ENCODE results near the gene LARP1.

DNA sequence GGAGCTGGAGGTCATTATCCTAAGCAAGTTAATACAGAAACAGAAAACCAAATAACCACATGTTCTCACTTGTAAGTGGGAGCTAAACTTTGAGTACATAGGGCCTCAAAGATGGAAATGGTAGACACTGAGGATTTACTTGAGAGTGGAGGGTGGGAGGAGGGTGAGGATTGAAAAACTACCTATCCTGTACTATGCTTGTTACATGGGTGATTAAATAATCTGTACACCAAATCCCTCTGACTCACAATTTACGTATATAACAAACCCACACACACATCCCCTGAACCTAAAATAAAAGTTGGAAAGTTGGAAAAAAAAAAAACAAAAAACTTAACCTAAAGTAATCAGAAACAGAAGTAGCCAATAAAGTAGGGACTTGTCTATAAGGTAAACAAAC is 48.8 kb upstream of the LARP1 start:
- TF ChIP-seq, protein P1, sequence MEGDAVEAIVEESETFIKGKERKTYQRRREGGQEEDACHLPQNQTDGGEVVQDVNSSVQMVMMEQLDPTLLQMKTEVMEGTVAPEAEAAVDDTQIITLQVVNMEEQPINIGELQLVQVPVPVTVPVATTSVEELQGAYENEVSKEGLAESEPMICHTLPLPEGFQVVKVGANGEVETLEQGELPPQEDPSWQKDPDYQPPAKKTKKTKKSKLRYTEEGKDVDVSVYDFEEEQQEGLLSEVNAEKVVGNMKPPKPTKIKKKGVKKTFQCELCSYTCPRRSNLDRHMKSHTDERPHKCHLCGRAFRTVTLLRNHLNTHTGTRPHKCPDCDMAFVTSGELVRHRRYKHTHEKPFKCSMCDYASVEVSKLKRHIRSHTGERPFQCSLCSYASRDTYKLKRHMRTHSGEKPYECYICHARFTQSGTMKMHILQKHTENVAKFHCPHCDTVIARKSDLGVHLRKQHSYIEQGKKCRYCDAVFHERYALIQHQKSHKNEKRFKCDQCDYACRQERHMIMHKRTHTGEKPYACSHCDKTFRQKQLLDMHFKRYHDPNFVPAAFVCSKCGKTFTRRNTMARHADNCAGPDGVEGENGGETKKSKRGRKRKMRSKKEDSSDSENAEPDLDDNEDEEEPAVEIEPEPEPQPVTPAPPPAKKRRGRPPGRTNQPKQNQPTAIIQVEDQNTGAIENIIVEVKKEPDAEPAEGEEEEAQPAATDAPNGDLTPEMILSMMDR (IDR thresholded peaks at IDR 0.05): no peak
- no peak for TF ChIP-seq POLR2A (IDR thresholded peaks at IDR 0.05)

Data from right lobe of liver (tissue), 4 donors.